ENCODE measurements around the gene B3GNT5.

- TF ChIP-seq CTCF (IDR thresholded peaks at IDR 0.05; ENCODE audit: insufficient read depth, low read length) (no peak), POLR2AphosphoS5 (IDR thresholded peaks at IDR 0.05; ENCODE audit: low read depth) (no peak), SPI1 (IDR thresholded peaks at IDR 0.05; ENCODE audit: borderline replicate concordance, low read depth) (no peak), GABPA (IDR thresholded peaks at IDR 0.05; ENCODE audit: low read depth) (no peak)
Measured at GRCh38 chr3:183287301-183287971, 34.4 kb downstream of the B3GNT5 start.

Measured in HL-60 (cell line).